PC-9 (cell line): Measurements from ENCODE around the gene MNS1. TPM values are rescaled to one million over a fixed set of nuclear protein-coding genes. Genes with fewer than 3 reads are reported as not detected.

ENCODE experiments used
- BruUV-seq: library from RNA; stranded (reverse); fragments of 400-500 nt; replicated peaks from 2 replicates; lab custom pipeline; 2021; lab: Mats Ljungman, UMichigan
- CTCF ChIA-PET: fragments of 300-600 bp; sonication (Branson Sonifier 250); formaldehyde crosslinking; loops from one replicate; lab custom pipeline; 2022; ENCODE audit warnings: antibody characterized with exemption; lab: Charles Lee
- POLR2A ChIA-PET: fragments of 300-600 bp; sonication (Branson Sonifier 250); formaldehyde crosslinking; loops from one replicate; lab custom pipeline; 2022; ENCODE audit warnings: antibody characterized with exemption; ENCODE audit not compliant: unreplicated experiment; lab: Charles Lee
- DNase-seq, 2 experiments: peaks; one replicate each; pipeline versions ENCODE4 v3.0.0 to v3.0.0-alpha.2; 2015 to 2022; ENCODE audit warnings: mixed read lengths in 1 of 2
- H2AFZ ChIP-seq: fragments of 200-600 bp; sonication (generic); 2 replicates; pipeline ENCODE4 v1.8.1; 2017; ENCODE audit warnings: antibody characterized with exemption
- H3F3A ChIP-seq: fragments of 200-600 bp; sonication (generic); 2 replicates; pipeline ENCODE4 v1.8.1; 2017; ENCODE audit warnings: antibody characterized with exemption, mild to moderate bottlenecking, low read depth; ENCODE audit not compliant: insufficient read depth
- H3K27ac ChIP-seq: fragments of 200-600 bp; sonication (generic); 2 replicates; pipeline ENCODE4 v1.6.1; 2016; ENCODE audit warnings: mixed run types
- H3K27me3 ChIP-seq: fragments of 200-600 bp; sonication (generic); 2 replicates; pipeline ENCODE4 v1.6.1; 2016; ENCODE audit warnings: low read depth, mixed run types; ENCODE audit not compliant: insufficient read depth
- H3K36me3 ChIP-seq: fragments of 200-600 bp; sonication (generic); 2 replicates; pipeline ENCODE4 v1.6.1; 2016; ENCODE audit warnings: low read depth, mixed run types
- H3K4me1 ChIP-seq: fragments of 200-600 bp; sonication (generic); replicated peaks from 2 replicates; pipeline ENCODE4 v1.6.1; 2016; ENCODE audit warnings: mixed run types; ENCODE audit not compliant: insufficient read depth
- H3K4me2 ChIP-seq: fragments of 200-600 bp; sonication (generic); 2 replicates; pipeline ENCODE4 v1.6.1; 2017; ENCODE audit warnings: mixed run types
- H3K4me3 ChIP-seq: fragments of 200-600 bp; sonication (generic); 2 replicates; pipeline ENCODE4 v1.6.1; 2016; ENCODE audit warnings: mixed run types
- H3K79me2 ChIP-seq: fragments of 200-600 bp; sonication (generic); 2 replicates; pipeline ENCODE4 v1.6.1; 2017; ENCODE audit warnings: low read depth, mixed run types
- H3K9me2 ChIP-seq: fragments of 200-600 bp; sonication (generic); 2 replicates; pipeline ENCODE4 v1.8.1; 2017; ENCODE audit warnings: mild to moderate bottlenecking; ENCODE audit not compliant: insufficient read depth
- H3K9me3 ChIP-seq: fragments of 200-600 bp; sonication (generic); 2 replicates; pipeline ENCODE4 v1.8.1; 2016; ENCODE audit warnings: low read depth; ENCODE audit not compliant: insufficient read depth
- H4K20me1 ChIP-seq: fragments of 200-600 bp; sonication (generic); 2 replicates; pipeline ENCODE4 v1.8.1; 2017; ENCODE audit not compliant: insufficient read depth
- EZH2 ChIP-seq: fragments of 200-600 bp; sonication (generic); IDR thresholded peaks from 2 replicates; pipeline ENCODE4 v1.8.0; 2017; ENCODE audit warnings: antibody characterized with exemption, low read depth
- intact Hi-C: fragments of 100-400 bp; cut with micrococcal nuclease; formaldehyde crosslinking; loops from one replicate; pipeline ENCODE4 v1.10.0; 2022; ENCODE audit not compliant: unreplicated experiment
- total RNA-seq: library from RNA; stranded (reverse); gene quantifications from 2 replicates; pipeline ENCODE4 v1.2.3, GENCODE V29; 2021
- TF ChIP-seq, protein P1 (sequence below): fragments of 200-600 bp; sonication (generic); conservative IDR thresholded peaks from 2 replicates; pipeline ENCODE4 v1.6.1; 2017; ENCODE audit warnings: mixed run types, antibody characterized with exemption, mild to moderate bottlenecking, moderate library complexity

MNS1 gene
- total RNA-seq, 1 experiment from 2014 or later, result 16.2 TPM

DNA sequence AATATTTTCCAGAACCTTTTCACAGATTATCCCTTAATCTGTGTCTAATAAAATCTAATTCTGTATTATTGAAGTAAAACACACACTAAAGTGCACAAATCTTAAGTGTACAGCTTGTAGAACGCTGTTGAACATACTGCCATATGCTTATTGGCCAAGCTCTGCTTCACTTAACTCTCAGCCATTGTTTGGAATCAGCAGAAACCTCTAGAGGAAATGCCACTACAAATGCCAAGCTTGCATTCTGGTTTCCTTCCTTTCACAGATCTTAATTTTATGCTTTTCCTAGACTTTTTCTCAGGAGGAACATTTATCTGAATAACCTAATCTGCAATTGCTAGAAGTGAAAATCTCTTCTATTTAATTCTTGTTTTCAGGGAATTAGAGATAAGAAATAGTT is 10.1 kb downstream of the MNS1 start:
- Histone ChIP-seq H3K27ac (no peak overlapping the region), H3F3A (no peaks in the 10 kb centered on the region), H2AFZ (no peak overlapping the region), H3K9me2 (no peaks in the 10 kb centered on the region), H3K9me3 (no peaks in the 10 kb centered on the region), H3K4me2 (no peak overlapping the region), H4K20me1 (no peaks in the 10 kb centered on the region), H3K79me2 (no peaks in the 10 kb centered on the region), H3K4me3 (no peak overlapping the region), H3K27me3 (no peaks in the 10 kb centered on the region), H3K36me3 (no peaks in the 10 kb centered on the region), H3K4me1 (no peaks in the 10 kb centered on the region)
- intact Hi-C loops, result no loop called here
- DNase-seq, result no peak
- ChIA-PET CTCF (no interaction called here), POLR2A (no interaction called here)
- TF ChIP-seq, protein P1, sequence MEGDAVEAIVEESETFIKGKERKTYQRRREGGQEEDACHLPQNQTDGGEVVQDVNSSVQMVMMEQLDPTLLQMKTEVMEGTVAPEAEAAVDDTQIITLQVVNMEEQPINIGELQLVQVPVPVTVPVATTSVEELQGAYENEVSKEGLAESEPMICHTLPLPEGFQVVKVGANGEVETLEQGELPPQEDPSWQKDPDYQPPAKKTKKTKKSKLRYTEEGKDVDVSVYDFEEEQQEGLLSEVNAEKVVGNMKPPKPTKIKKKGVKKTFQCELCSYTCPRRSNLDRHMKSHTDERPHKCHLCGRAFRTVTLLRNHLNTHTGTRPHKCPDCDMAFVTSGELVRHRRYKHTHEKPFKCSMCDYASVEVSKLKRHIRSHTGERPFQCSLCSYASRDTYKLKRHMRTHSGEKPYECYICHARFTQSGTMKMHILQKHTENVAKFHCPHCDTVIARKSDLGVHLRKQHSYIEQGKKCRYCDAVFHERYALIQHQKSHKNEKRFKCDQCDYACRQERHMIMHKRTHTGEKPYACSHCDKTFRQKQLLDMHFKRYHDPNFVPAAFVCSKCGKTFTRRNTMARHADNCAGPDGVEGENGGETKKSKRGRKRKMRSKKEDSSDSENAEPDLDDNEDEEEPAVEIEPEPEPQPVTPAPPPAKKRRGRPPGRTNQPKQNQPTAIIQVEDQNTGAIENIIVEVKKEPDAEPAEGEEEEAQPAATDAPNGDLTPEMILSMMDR, result no peak
- TF ChIP-seq EZH2, result no peak
- no TSS peak for BruUV-seq

DNA sequence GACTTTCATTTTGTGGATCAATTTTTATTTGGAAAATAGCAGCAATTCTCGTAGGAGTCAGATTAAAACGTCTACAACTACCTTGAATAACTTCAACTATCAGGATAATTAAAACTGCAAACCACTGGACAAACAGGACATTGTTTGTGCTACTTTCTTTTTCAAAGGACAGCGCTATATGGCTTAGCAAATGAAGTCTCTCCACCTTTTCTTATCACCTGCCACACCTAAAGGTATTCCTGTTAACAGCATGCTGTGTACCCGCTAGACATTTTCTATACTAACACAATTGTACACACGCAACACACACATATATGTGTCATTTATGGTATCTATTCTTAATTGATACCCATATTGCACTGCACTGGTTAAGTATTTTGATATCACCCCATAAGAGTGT is 19.2 kb downstream of the MNS1 start:
- no TSS peak for BruUV-seq
- ChIA-PET CTCF (no interaction called here), POLR2A (no interaction called here)
- no peaks in the 10 kb centered on the region for H3K9me2 ChIP-seq
- no peaks in the 10 kb centered on the region for H3K36me3 ChIP-seq
- intact Hi-C loops, result no loop called here
- DNase-seq, result no peak
- no peaks in the 10 kb centered on the region for H3F3A ChIP-seq
- TF ChIP-seq, protein P1, result no peak
- TF ChIP-seq EZH2, result no peak
- no peak overlapping the region for H3K27ac ChIP-seq
- H3K27me3 ChIP-seq, result no peaks in the 10 kb centered on the region
- no peaks in the 10 kb centered on the region for H3K9me3 ChIP-seq
- no peaks in the 10 kb centered on the region for H3K79me2 ChIP-seq
- H3K4me3 ChIP-seq, result no peak overlapping the region
- no peaks in the 10 kb centered on the region for H4K20me1 ChIP-seq
- H3K4me2 ChIP-seq, result no peak overlapping the region
- H3K4me1 ChIP-seq, result no peaks in the 10 kb centered on the region
- no peak overlapping the region for H2AFZ ChIP-seq

DNA sequence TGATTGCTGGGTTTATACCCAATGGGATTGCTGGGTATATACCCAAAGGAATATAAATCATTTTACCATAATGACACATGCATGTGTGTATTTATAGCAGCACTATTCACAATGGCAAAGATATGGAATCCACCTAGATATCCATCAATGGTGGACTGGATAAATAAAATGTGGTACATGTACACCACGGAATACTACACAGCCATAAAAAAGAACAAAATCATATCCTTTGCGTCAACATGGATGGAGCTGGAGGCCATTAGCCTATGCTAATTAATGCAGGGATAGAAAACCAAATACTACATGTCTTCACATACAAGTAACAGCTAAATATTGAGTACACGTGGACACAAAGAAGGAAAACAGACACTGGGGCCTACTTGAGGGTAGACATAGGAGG is 22.6 kb downstream of the MNS1 start:
- Histone ChIP-seq H3K4me2 (no peak overlapping the region), H3K79me2 (no peaks in the 10 kb centered on the region), H3K27ac (no peak overlapping the region), H4K20me1 (no peaks in the 10 kb centered on the region), H3K36me3 (no peaks in the 10 kb centered on the region), H3K9me2 (no peaks in the 10 kb centered on the region), H3K27me3 (no peaks in the 10 kb centered on the region), H3F3A (no peaks in the 10 kb centered on the region), H3K4me3 (no peak overlapping the region), H2AFZ (no peak overlapping the region), H3K4me1 (no peaks in the 10 kb centered on the region), H3K9me3 (no peaks in the 10 kb centered on the region)
- POLR2A ChIA-PET, result no interaction called here
- intact Hi-C loops, result no loop called here
- no TSS peak for BruUV-seq
- no peak for TF ChIP-seq EZH2
- TF ChIP-seq, protein P1, result no peak
- CTCF ChIA-PET, result no interaction called here
- DNase-seq, result no peak
